Measurements from ENCODE around the gene JADE3.

DNA sequence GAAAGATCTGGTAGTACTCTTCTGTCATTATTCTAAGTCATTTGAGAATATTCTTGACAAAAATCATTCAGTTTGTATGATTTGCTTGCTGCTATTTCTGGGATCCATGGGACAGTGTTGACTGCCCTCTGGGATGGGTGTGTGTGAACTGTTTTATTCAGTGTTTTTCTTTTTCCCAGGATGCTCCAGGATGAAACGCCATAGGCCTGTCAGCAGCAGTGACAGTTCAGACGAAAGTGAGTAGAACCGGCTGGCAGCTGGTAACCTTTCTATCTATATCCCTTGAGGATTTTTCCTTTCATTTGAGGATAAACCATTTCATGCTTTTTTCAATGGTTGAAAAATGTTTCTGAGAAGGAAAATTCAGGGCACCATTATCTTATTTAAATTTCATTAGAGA lies 72.5 kb downstream of the JADE3 start:
- TF ChIP-seq, protein P1, sequence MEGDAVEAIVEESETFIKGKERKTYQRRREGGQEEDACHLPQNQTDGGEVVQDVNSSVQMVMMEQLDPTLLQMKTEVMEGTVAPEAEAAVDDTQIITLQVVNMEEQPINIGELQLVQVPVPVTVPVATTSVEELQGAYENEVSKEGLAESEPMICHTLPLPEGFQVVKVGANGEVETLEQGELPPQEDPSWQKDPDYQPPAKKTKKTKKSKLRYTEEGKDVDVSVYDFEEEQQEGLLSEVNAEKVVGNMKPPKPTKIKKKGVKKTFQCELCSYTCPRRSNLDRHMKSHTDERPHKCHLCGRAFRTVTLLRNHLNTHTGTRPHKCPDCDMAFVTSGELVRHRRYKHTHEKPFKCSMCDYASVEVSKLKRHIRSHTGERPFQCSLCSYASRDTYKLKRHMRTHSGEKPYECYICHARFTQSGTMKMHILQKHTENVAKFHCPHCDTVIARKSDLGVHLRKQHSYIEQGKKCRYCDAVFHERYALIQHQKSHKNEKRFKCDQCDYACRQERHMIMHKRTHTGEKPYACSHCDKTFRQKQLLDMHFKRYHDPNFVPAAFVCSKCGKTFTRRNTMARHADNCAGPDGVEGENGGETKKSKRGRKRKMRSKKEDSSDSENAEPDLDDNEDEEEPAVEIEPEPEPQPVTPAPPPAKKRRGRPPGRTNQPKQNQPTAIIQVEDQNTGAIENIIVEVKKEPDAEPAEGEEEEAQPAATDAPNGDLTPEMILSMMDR (optimal IDR thresholded peaks at IDR 0.05 in 1 of 3, IDR thresholded peaks at IDR 0.05 in 1 of 3, conservative IDR thresholded peaks at IDR 0.05 in 1 of 3; ENCODE audit: extremely low read depth in 1 of 3, insufficient read depth in 2 of 3, low read length in 3 of 3), result no peak
- no peak for TF ChIP-seq EZH2 (IDR thresholded peaks at IDR 0.05; ENCODE audit: low read length)

Data from keratinocyte (primary cell).